Neutrophil (primary cell): ENCODE results near the gene SERP2.

Experiments used
- H3K27ac ChIP-seq: fragments of 200-600 bp; sonication (generic); 2 replicates; pipeline ENCODE4 v1.5.1; 2016; ENCODE audit warnings: mild to moderate bottlenecking, moderate library complexity
- H3K27me3 ChIP-seq: fragments of 200-600 bp; sonication (generic); 2 replicates; pipeline ENCODE4 v1.6.0; 2016; ENCODE audit warnings: mild to moderate bottlenecking
- H3K36me3 ChIP-seq: fragments of 200-600 bp; sonication (generic); 2 replicates; pipeline ENCODE4 v1.5.1; 2017
- H3K4me1 ChIP-seq, 2 experiments: fragments of 200-600 bp in 1 of 2; sonication (generic) in 1 of 2; 1 replicate in 1 of 2; 2 replicates in 1 of 2; pipeline versions ENCODE4 v1.5.1 to v1.6.1; 2013 to 2016; ENCODE audit warnings: low read depth in 1 of 2, low read length in 1 of 2, mild to moderate bottlenecking in 1 of 2, moderate library complexity in 1 of 2; ENCODE audit not compliant: control insufficient read depth in 1 of 2, insufficient read depth in 1 of 2
- H3K4me3 ChIP-seq, 2 experiments: fragments of 200-600 bp in 1 of 2; sonication (generic) in 1 of 2; 1 replicate in 1 of 2; 2 replicates in 1 of 2; pipeline ENCODE4 v1.5.1; 2013 to 2016; ENCODE audit warnings: low read depth in 1 of 2, low read length in 1 of 2, mild to moderate bottlenecking in 1 of 2, moderate library complexity in 1 of 2
- H3K9me3 ChIP-seq: fragments of 200-600 bp; sonication (generic); 2 replicates; pipeline ENCODE4 v1.5.1; 2016
- TF ChIP-seq, protein P1 (sequence below): fragments of 200-600 bp; sonication (generic); IDR thresholded peaks from 2 replicates; pipeline ENCODE4 v1.5.1; 2016; ENCODE audit warnings: antibody characterized with exemption

Gene SERP2

DNA sequence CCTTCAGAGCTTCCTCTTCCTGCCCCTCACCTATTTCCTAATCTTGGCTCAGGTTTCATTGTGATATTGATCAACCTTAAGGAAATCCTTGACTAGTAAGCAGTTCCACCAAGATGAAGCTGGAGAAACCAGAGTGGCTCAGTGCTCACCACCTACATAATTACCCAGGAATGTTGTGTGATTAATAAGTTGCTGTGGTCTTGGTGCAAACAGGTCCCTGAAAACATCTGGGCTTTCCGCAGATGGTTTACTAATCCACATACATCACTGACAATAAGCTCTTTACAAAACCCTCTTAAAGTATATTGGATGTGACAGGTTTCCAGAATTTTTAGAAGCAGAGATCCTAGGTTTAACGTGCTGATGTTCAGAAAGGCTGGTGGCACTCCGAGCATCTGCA is 8.6 kb upstream of the SERP2 start:
- no peak overlapping the region for H3K4me3 ChIP-seq
- peaks cover 28% of the 10 kb centered on the region for H3K27me3 ChIP-seq
- H3K27ac ChIP-seq: no peak overlapping the region

DNA sequence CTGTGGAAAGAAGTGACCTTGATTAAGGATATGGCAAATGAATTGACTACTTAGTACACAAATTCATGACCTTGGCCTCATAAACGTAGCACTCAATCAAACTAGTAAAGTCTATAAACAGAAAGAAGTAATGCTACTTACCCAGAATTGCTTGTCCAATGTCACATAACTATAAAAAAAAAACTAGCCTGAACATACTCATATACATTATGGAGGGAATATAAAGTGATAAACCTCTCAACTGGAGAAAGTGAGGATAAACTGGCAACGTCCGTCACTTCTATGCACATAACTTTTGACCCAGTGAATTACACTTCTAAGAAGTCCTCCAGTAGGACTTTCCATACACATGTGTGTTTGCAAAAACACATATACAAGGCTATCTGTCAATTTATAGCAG is 7.7 kb upstream of the SERP2 start:
- no peak overlapping the region for H3K27ac ChIP-seq

More for the DNA sequence above, 8.6 kb upstream of the SERP2 start:
- H3K9me3 ChIP-seq: no peaks in the 10 kb centered on the region
- TF ChIP-seq, protein P1, sequence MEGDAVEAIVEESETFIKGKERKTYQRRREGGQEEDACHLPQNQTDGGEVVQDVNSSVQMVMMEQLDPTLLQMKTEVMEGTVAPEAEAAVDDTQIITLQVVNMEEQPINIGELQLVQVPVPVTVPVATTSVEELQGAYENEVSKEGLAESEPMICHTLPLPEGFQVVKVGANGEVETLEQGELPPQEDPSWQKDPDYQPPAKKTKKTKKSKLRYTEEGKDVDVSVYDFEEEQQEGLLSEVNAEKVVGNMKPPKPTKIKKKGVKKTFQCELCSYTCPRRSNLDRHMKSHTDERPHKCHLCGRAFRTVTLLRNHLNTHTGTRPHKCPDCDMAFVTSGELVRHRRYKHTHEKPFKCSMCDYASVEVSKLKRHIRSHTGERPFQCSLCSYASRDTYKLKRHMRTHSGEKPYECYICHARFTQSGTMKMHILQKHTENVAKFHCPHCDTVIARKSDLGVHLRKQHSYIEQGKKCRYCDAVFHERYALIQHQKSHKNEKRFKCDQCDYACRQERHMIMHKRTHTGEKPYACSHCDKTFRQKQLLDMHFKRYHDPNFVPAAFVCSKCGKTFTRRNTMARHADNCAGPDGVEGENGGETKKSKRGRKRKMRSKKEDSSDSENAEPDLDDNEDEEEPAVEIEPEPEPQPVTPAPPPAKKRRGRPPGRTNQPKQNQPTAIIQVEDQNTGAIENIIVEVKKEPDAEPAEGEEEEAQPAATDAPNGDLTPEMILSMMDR: no peak
- H3K36me3 ChIP-seq: no peaks in the 10 kb centered on the region
- no peaks in the 10 kb centered on the region for H3K4me1 ChIP-seq

DNA sequence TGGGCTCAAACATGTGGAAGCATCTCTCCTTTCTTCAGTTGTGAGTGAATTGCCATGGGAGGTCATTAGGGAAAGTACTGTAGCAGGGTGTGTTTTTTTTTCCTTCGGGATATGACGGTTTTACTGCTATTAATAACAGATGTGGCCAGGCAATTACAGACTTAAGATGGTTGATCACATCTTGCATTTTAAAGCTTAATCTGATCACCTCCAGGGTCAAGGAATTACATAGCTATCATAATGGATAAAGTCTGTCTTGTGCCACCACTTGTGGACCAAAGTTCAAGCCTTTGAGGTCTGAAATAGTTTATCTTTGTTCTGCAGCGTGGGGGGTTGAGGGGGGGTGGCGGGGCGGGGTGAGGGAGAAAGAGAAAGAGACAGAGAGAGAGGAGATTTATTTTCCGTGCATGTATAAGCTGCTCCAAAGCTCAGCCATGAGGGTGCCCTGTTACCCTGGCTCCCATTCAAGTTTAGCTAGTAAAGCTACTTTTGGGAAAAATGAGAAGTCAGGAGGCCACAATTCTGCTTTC is 5.5 kb upstream of the SERP2 start:
- H3K27me3 ChIP-seq: peaks cover 58% of the 10 kb centered on the region
- H3K27ac ChIP-seq: no peak overlapping the region
- TF ChIP-seq, protein P1: no peak
- H3K36me3 ChIP-seq: no peaks in the 10 kb centered on the region
- no peak overlapping the region for H3K4me3 ChIP-seq
- no peaks in the 10 kb centered on the region for H3K4me1 ChIP-seq
- H3K9me3 ChIP-seq: no peaks in the 10 kb centered on the region

More for the DNA sequence above, 7.7 kb upstream of the SERP2 start:
- H3K27me3 ChIP-seq: peaks cover 35% of the 10 kb centered on the region
- H3K9me3 ChIP-seq: no peaks in the 10 kb centered on the region
- H3K36me3 ChIP-seq: no peaks in the 10 kb centered on the region
- no peaks in the 10 kb centered on the region for H3K4me1 ChIP-seq
- H3K4me3 ChIP-seq: no peak overlapping the region
- TF ChIP-seq, protein P1: no peak

DNA sequence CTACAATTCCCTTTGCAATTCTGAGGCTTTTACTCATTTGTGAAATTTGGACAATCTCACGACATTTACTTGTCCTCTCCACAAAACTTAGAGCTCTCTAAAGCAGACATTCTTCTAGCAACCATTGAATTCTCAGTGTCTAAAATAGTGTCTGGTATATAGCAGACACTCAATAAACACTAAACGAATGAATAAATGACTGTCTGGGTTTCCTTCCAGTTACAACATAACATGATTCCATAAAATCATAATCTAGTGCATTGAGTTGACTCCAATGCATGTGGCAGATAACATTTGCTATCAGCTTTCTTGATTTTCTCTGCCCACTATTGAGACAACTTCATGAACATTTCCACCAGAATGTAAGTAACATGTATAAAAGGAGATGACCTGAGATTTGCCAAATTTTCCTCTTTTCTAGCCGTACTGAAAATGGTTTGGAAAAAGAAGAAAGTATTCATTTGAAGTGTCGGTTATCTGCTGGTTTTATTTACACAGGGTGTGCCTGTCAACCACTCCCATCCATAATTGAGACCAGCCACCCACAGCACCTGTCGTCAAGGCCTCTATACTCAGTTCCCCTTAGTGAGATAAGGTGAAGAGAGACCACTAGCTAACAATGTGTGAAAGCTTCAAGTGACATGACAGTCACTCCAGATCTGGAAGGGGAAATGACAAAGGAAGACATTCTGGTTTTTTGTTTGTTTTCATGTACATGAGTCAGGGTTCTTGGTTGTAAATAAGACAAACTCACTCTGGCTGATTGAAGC is 4.8 kb upstream of the SERP2 start:
- Histone ChIP-seq H3K27me3 (peaks cover 64% of the 10 kb centered on the region), H3K9me3 (no peaks in the 10 kb centered on the region), H3K4me3 (no peak overlapping the region), H3K27ac (no peak overlapping the region), H3K36me3 (no peaks in the 10 kb centered on the region), H3K4me1 (peaks cover 0 to 4% of the 10 kb centered on the region in 2 experiments)
- TF ChIP-seq, protein P1: no peak

DNA sequence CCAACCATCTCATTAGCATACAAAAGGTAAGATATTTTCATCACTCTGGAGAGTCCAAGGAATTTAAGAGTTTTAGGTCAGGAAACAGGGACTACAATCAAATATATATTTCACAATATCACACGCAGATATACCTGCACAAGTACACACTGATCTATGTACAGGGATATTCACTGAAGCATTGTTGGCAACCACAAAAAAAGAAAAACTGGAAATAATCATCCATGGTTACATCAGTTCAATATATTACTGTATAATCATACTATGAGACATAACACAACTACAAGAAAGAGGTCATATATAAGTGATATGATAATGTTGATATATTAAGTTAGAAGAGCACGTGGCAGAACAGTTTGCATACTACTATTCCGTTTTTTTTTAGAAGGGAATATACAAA is 2.2 kb upstream of the SERP2 start:
- Histone ChIP-seq H3K4me3 (no peak overlapping the region), H3K27me3 (peaks cover 90% of the 10 kb centered on the region), H3K9me3 (no peaks in the 10 kb centered on the region), H3K27ac (no peak overlapping the region), H3K4me1 (peaks cover 0 to 6% of the 10 kb centered on the region in 2 experiments), H3K36me3 (no peaks in the 10 kb centered on the region)
- TF ChIP-seq, protein P1: no peak
